ENCODE results near the gene SLC29A2.

DNA sequence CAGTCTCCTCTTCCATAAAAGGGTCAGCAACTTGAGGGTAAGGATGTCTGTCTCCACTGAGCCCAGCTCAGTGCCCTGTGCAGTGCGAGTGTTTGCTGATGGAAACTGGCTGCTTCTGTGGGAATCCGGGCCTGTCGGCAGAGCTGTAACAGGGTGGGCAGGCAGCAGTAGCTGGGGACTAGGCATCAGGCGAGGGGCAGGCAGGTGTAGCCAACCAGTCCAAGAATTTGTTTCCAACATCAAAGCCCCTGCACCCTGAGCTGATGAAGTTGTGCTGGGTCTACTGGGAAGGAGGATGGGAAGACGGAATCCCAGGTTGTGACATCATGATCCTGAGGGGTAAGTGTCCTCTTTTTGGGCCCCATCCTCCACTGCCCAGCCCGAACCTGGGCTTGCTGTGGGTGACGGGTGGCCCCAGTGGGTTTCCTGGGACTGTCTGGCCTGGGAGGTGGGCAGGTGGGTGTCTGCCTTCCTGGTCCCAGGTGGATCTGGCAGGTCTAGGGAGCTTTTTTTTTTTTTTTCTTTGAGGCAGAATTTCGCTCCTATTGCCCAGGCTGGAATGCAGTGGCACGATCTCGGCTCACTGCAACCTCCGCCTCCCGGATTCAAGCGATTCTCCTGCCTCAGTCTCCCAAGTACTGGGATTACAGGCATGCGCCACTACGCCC is 11.0 kb downstream of the SLC29A2 start:
- TF ChIP-seq CTCF (conservative IDR thresholded peaks at IDR 0.05; ENCODE audit: low read depth, low read length), result no peak
- no peak for TF ChIP-seq EZH2 (IDR thresholded peaks at IDR 0.05; ENCODE audit: low read length, unreplicated experiment)

Data from PC-3 (cell line).